Measurements from ENCODE around the gene LRBA. TPM values are rescaled to one million over a fixed set of nuclear protein-coding genes. Genes with fewer than 3 reads are reported as not detected.

The LRBA gene
- total and polyA plus RNA-seq, 9 of the 15 experiments (the other 6 are each of a cell fraction or from before 2014, with no cell fraction given) = 24.2 to 88.7 (median 59.7) TPM

GRCh38 chr4:150656891-150657290 lies 358.2 kb downstream of the LRBA start (continued):
- TF ChIP-seq ZNF280B (CRISPR knock-in tag; IDR thresholded peaks at IDR 0.05) = no peak
- no peak for TF ChIP-seq FUS (optimal IDR thresholded peaks at IDR 0.05; ENCODE audit: low read depth, low read length)
- no peak for TF ChIP-seq TSC22D4 (tag; IDR thresholded peaks at IDR 0.05)
- TF ChIP-seq MTA2 (IDR thresholded peaks at IDR 0.05; ENCODE audit: low read depth) = no peak
- no peak for TF ChIP-seq CHD2 (IDR thresholded peaks at IDR 0.05; ENCODE audit: low read depth, low read length)
- no peak for TF ChIP-seq ZMIZ1 (IDR thresholded peaks at IDR 0.05; ENCODE audit: low read depth in 2 of 2, low read length in 2 of 2)

GRCh38 chr4:150650751-150651150 lies 364.3 kb downstream of the LRBA start:
- ATAC-seq = no peak
- no peaks in the 10 kb centered on the region; a peak in 1 of 5 replicates for H3K4me1 ChIP-seq (replicated peaks in 1 of 2; ENCODE audit: control insufficient read depth in 2 of 2, insufficient read depth in 2 of 2, low read length in 2 of 2)
- H2AFZ ChIP-seq (ENCODE audit: low read depth, low read length) = no peak overlapping the region
- BruUV-seq (replicated peaks) = no TSS peak
- ChIA-PET POLR2A (interaction anchor here (0.6 kb wide), 1 partner anchor 314 kb away, joined by 3 read pairs; no protein-coding TSS in a partner anchor), CTCF (ENCODE audit: low intra/inter-chr PET ratio) (no interaction called here)
- 33% methylated on average over 1 of the region's 1 CpG for WGBS (ENCODE audit: insufficient coverage, low coverage, missing lambda C conversion rate)
- H4K20me1 ChIP-seq (replicated peaks; ENCODE audit: control insufficient read depth, insufficient read depth, low read length) = no peaks in the 10 kb centered on the region
- DNase-seq (ENCODE audit: extremely low read depth in 1 of 4, low spot score in 3 of 4) = no peak
- FAIRE-seq = no peak
- H3K9me3 ChIP-seq (replicated peaks; ENCODE audit: control insufficient read depth, insufficient read depth, low read depth, low read length) = no peaks in the 10 kb centered on the region
- no peak for TF ChIP-seq RNF2 (IDR thresholded peaks at IDR 0.05)
- no peak for TF ChIP-seq ZKSCAN3 (CRISPR knock-in tag; IDR thresholded peaks at IDR 0.05)
- no peak for TF ChIP-seq ATF7 (IDR thresholded peaks at IDR 0.05)
- no peak for TF ChIP-seq CBFA2T2 (conservative IDR thresholded peaks at IDR 0.05)
- no peak for TF ChIP-seq MYC (IDR thresholded peaks at IDR 0.05; ENCODE audit: low read depth, low read length)
- no peak for TF ChIP-seq MYC (CRISPR knock-in tag; IDR thresholded peaks at IDR 0.05; ENCODE audit: borderline replicate concordance, low read depth)
- no peak for TF ChIP-seq ZBTB12 (CRISPR knock-in tag; IDR thresholded peaks at IDR 0.05)
- TF ChIP-seq PHB2 (IDR thresholded peaks at IDR 0.05; ENCODE audit: low read depth) = no peak
- TF ChIP-seq KLF10 (CRISPR knock-in tag; IDR thresholded peaks at IDR 0.05) = no peak
- H3K9ac ChIP-seq (ENCODE audit: insufficient read depth in 1 of 2, low read depth in 2 of 2, low read length in 2 of 2) = no peak overlapping the region
- in situ Hi-C loops (cut with MboI) = no loop called here
- no peaks in the 10 kb centered on the region for H3K79me2 ChIP-seq (ENCODE audit: control insufficient read depth, insufficient read depth, low read length)
- H3K9me1 ChIP-seq (ENCODE audit: control insufficient read depth, insufficient read depth, low read length) = no peaks in the 10 kb centered on the region
- intact Hi-C loops (cut with micrococcal nuclease) = no loop called here
- H3K36me3 ChIP-seq (ENCODE audit: control insufficient read depth, insufficient read depth, low read length) = no peaks in the 10 kb centered on the region
- H3K27me3 ChIP-seq (ENCODE audit: control insufficient read depth in 2 of 2, insufficient read depth in 2 of 2, low read length in 2 of 2) = no peaks in the 10 kb centered on the region
- H3K27ac ChIP-seq (ENCODE audit: extremely low read depth, low read depth, low read length) = no peak overlapping the region
- H3K4me2 ChIP-seq (ENCODE audit: insufficient read depth, low read length) = no peak overlapping the region
- H3K4me3 ChIP-seq = no peak overlapping the region

Data from K562 (cell line).